ENCODE data around the gene LBX1.

LBX1 gene

GRCh38 chr10:101241840-101242707, 12.8 kb upstream of the LBX1 start:
- DNase-seq, result no peak

- no peak for DNase-seq
These were observed 9.5 kb upstream of the LBX1 start for GRCh38 chr10:101238732-101239105.

- DNase-seq, result no peak
These were observed 8.9 kb upstream of the LBX1 start for GRCh38 chr10:101237982-101238731.

GRCh38 chr10:101237081-101237981, 8.1 kb upstream of the LBX1 start:
- no peak for DNase-seq

- DNase-seq, result no peak
These were observed 7.3 kb upstream of the LBX1 start for GRCh38 chr10:101236376-101237080.

- no peak for DNase-seq
These were observed 6.5 kb upstream of the LBX1 start for GRCh38 chr10:101235766-101236165.

- no peak for DNase-seq
These were observed 5.1 kb upstream of the LBX1 start for GRCh38 chr10:101234333-101234732.

GRCh38 chr10:101233863-101234262, 4.6 kb upstream of the LBX1 start:
- DNase-seq, result no peak

GRCh38 chr10:101233443-101233842, 4.2 kb upstream of the LBX1 start:
- no peak for DNase-seq

GRCh38 chr10:101231912-101232689, 2.8 kb upstream of the LBX1 start:
- DNase-seq, result no peak

GRCh38 chr10:101231092-101231491, 1.8 kb upstream of the LBX1 start:
- DNase-seq, result no peak

- DNase-seq, result no peak
These were observed 1.1 kb upstream of the LBX1 start for GRCh38 chr10:101230183-101230917.

GRCh38 chr10:101228966-101229265, 347 bp downstream of the LBX1 start:
- no peak for DNase-seq

GRCh38 chr10:101228153-101228965, 904 bp downstream of the LBX1 start:
- DNase-seq, result no peak

- no peak for DNase-seq
These were observed 1.7 kb downstream of the LBX1 start for GRCh38 chr10:101227429-101228152.

GRCh38 chr10:101226491-101227428, 2.5 kb downstream of the LBX1 start:
- DNase-seq, result no peak

- DNase-seq, result no peak
These were observed 3.3 kb downstream of the LBX1 start for GRCh38 chr10:101225846-101226421.

All from activated effector memory CD4-positive, alpha-beta T cell treated with Interleukin-2 at 50 U/mL for 16 hours (primary cell).